ENCODE data around the gene SCEL.

GRCh38 chr13:77543711-77544110, 8.2 kb downstream of the SCEL start:
- no peak for TF ChIP-seq MAFK (IDR thresholded peaks at IDR 0.05; ENCODE audit: partially characterized antibody)
- no peak for TF ChIP-seq CTCF (IDR thresholded peaks at IDR 0.05)
- TF ChIP-seq JUNB (IDR thresholded peaks at IDR 0.05), result no peak
- no peak for TF ChIP-seq RCOR1 (IDR thresholded peaks at IDR 0.05; ENCODE audit: low read depth, low read length)
- TF ChIP-seq ATOH8 (CRISPR knock-in tag; IDR thresholded peaks at IDR 0.05; ENCODE audit: low read depth), result no peak
- TF ChIP-seq ZC3H11A (IDR thresholded peaks at IDR 0.05), result no peak
- no peak for TF ChIP-seq RAD21 (conservative IDR thresholded peaks at IDR 0.05 in 1 of 2, IDR thresholded peaks at IDR 0.05 in 1 of 2)
- TF ChIP-seq CBX8 (IDR thresholded peaks at IDR 0.05), result no peak
